GM11168 (cell line): Measurements from ENCODE around the gene OSBP2.

ENCODE experiments used
- in situ Hi-C: fragments of 300-500 bp; cut with MboI; formaldehyde crosslinking; loops from one replicate; pipeline ENCODE4 v1.12.0; 2022; ENCODE audit warnings: low sequenced_read_pairs; ENCODE audit not compliant: unreplicated experiment

OSBP2 gene

GRCh38 chr22:30948930-30949342, 254.3 kb downstream of the OSBP2 start:
- in situ Hi-C loops = no loop called here

- in situ Hi-C loops = loop anchor here (10.0 kb wide), 1 partner anchor 135 kb away; the partner anchor contains the start of gene SMTN
Observed at GRCh38 chr22:30949934-30950660, 255.4 kb downstream of the OSBP2 start.

GRCh38 chr22:30953206-30953605, 258.5 kb downstream of the OSBP2 start:
- in situ Hi-C loops = loop anchor here (10.0 kb wide), 1 partner anchor 132 kb away; the partner anchor contains the start of gene SMTN

GRCh38 chr22:30955153-30955552, 260.5 kb downstream of the OSBP2 start:
- in situ Hi-C loops = loop anchor here (10.0 kb wide), 1 partner anchor 130 kb away; the partner anchor contains the start of gene SMTN
